HUDEP-2 (cell line): ENCODE results near the gene OR10P1.

ENCODE experiments used
- DNase-seq, 76 experiments: peaks; one replicate each; lab custom pipeline; 2025; ENCODE audit not compliant: unreplicated experiment in 76 of 76; lab: John Stamatoyannopoulos, UW

The OR10P1 gene

GRCh38 chr12:55682087-55682796 lies 45.5 kb downstream of the OR10P1 start:
- no peak for DNase-seq

GRCh38 chr12:55683676-55684075 lies 47.0 kb downstream of the OR10P1 start:
- DNase-seq: no peak

- DNase-seq: no peak
Observed at GRCh38 chr12:55684761-55685370, 48.2 kb downstream of the OR10P1 start.

- no peak for DNase-seq
Observed at GRCh38 chr12:55685671-55686070, 49.0 kb downstream of the OR10P1 start.

- DNase-seq: no peak
Observed at GRCh38 chr12:55686366-55687010, 49.8 kb downstream of the OR10P1 start.
